Measurements from ENCODE around the gene SPEM3.
A peak's percentile ranks its signal among the peaks of the same experiment; 100 is the strongest.
"Not testable (repeated sequence)": the region's sequence is repeated elsewhere in the genome, so short reads cannot be mapped to it uniquely, and the experiment has no call there.

The SPEM3 gene

DNA sequence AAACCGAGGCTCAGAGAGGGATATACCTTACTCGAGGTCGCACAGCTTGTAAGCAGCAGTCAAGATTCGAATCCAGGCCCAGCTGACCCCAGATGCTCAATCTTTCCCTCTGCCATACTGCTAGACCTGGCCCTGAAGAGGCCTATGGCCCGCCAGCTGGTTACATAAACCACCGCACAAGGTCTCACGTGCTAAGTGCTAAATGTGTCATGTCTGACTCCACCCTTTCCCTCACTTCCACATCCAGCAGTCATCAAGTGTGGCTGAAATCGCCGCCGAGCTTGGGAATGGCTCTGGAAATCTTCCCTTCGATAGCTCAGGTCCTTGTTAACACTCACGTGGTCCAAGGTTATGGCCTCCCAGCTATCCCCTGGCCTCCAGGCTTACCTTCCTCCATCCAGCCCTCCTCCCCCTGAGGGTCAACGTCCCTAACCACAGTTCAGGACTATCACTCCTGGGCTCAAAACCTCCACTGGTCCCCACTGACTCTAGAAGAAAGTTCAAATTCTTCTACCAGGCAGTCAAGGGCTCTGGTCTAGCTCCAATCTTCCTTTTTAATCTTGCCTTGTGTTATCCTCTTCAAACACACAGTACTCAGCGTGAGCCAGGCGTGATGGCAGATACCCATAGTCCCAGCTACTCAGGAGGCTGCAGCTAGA lies 47.2 kb downstream of the SPEM3 start:
- DNase-seq: no peak

DNA sequence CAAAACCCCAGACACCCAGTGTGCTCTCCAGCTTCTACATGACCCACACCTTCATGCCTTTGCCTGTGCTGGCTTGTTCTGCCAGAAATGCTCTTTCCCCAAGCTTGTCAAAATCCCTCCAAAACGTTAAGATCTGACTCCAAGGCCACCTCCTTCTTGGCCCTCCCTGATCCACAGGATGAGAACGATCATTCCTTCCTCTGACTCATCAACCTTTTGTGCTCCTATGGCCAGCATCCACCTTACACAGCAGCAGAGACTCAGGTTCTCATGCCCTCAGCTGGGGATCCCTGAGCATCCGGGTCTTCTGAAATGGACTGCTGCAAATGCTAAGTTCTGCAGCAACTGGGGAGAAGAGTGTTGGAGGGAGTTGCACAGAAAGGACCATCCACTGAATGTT lies 47.8 kb downstream of the SPEM3 start:
- no peak for DNase-seq

DNA sequence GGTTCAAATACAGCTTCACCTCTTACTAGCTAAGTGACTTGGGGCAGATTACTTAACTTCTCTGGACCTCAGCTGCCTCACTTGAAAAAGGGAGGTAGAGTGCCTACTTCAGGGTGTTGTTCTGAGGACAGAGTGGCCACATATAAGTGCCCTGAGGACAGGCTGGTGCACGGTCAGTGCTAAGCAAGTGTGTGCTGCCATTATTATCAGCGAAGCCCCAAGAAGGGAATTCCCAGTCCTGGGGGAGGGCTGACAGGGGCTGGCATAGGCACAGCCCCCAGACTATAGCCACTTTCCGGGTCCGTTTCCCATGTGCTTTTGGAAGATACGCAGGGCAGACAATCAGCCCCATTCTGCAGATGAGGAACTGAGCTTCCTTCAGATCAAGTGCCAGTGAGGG lies 48.3 kb downstream of the SPEM3 start:
- no peak for DNase-seq

DNA sequence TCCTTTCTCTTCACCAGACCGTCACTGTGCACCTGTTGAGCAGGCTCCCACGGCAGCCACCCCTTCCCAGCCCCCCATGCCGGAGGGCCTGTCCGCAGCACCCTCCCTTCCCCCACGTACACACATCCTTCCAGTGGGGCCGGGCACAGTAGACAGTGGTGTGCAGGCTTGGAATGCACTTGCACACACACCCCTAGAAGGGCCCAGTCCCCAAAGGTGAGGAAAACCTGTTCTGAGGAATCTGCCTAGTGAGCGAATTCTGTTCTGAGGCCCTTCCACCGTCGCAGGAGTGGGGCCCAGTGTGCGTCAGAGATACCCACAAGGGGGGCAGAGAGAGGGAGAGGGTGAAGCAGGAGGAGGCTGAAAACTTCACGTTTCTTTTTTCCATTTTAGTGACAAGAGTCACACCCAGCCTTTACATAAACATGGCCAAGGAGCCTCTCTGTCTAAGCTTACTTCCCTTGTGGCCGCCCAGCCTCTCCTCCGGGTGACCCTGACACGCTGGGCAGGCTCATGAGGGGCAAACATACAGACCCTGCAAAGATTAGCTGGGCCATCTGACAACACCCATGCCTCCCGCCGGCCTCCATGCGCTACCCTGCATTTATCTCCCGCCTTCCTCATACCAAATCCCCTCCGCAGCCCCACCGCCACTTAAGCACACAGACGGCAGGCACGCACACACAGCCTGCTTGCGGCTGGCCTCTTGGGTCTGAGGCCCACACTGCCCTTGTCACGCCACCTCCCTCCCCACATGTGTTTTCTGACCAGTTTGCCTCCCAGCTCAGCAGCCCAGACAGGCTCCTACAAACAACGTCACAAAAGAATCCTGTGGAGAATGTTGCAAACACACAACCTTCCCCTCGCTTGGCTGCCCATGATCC lies 49.0 kb downstream of the SPEM3 start:
- no peak for DNase-seq

DNA sequence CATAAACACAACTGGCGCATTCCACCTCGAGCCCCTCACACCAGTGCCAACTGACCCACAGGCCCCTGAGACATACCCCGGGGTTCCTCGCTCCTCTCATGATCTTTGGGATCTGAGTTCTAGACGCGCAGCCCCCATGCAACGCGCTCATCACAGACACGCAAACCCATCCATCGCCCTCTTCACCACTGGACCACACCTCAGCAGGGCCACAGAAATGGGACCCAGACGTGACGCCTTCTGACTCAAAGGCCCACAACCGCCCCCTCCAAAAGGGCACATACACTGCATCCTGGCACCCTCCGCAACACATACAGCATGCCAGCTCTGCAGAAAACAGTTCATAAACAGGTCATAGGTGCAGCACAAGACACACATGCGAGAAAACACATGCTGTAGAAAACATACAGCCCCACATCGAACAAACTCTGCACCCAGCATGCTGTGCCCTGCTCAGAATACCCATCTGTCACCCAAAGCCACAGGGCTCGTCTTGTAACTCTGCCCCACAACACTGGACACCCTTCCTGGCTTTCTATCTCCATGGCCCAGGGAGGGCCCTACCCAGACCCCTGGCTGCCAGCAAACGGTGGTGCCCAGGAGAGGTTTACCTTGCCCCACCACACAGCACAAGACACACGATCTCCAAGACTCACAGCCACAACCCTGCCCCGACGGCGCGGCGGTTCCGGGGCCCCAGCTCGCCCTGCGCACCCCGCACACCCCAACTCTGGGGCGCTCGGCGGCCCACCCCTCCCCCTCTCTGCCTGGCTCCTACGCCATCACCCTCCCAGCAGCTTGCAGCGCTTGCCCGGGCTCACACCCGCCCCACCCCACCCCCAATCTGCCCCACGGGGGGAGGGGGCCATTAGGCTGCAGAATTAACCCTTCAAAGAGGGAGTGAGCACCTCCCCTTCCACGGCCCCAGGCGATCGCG lies 49.9 kb downstream of the SPEM3 start:
- peak; percentile 55 to 74 (median 67) for DNase-seq

DNA sequence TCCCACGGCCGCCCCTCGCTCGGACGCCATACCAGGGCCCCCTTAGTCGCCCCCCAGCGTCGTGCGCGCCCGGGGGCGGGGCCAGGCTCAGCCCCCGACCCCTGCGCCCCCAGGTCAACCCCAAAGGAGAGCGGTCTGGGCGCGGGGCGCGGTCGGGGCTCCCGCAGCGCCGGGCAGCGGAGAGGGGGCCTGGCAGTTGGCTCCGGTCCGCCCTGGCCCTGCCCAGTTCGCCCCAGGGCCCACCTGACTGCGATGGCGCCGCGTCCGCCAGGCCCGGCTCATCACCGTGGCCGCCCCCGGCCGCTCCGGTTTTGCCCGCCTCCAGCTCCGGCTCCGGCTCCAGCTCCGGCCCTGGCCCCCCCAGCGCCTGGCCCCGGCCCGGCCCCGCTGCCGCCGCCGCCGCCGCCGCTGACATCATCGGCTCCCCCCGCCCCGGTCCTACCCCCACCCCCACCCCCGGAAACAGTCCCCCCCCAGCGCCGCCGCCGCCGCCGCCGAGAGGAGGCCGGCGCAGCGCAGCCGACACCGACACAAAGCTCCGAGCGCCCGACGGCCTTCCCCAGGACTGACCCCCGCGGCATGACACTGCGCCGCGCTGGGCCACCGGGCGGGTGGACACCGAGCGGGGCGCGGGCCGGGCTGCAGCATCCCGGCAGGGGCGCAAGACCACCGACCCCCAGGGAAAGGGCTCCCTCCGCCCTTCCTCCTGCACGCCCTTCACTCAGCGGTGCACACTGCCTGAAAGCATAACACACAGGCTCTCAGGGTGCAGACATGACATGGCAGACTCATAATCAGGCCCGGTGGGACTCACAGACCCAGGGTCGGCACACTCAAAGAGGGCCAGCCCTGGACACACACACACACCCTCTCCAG lies 50.8 kb downstream of the SPEM3 start, which contains the start of gene ZBTB4:
TSS of gene ZBTB4 (minus strand) at position 419 of the 876 bp plus-strand sequence. CDS start 12,830 bp downstream, outside the sequence.
- DNase-seq: peak; percentile 56 to 76 (median 60)

DNA sequence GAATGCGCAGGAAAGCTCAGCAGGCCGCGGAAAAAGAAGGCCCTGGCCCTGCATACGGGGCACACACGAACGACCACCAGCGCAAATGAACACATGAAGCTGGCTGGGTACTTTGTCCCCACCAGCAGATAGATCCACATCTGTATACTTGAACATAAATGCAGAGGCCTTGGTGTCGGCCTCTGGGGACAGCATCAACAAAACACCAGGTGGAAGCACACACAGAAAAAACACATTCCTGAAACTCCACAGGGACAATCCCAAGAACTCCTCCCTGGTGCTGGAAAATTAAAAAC lies 51.4 kb downstream of the SPEM3 start:
- DNase-seq: no peak

DNA sequence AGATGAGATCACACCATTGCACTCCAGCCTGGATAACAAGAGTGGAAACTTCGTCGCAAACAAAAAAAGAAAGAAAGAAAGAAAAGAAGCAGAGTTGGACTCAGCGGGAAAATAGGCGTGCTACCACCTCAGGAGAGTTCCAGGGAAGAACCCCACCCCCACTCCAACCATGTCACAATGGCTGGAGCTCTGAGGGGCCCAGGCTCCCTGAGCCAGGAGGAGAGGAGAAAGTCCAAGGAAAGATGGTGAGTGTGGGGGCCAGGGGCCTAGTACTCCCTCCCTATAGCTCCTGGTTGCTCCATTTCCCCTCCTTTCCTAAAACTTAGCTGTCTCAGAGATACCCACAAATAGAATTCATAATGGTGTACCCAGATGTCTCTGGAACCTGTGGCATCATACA lies 52.6 kb downstream of the SPEM3 start, which contains the start of gene SLC35G6:
TSS of gene SLC35G6 (plus strand) at position 172 of the 400 bp plus-strand sequence. CDS start at position 243, 71 bp downstream.
- not testable (repeated sequence) for DNase-seq

DNA sequence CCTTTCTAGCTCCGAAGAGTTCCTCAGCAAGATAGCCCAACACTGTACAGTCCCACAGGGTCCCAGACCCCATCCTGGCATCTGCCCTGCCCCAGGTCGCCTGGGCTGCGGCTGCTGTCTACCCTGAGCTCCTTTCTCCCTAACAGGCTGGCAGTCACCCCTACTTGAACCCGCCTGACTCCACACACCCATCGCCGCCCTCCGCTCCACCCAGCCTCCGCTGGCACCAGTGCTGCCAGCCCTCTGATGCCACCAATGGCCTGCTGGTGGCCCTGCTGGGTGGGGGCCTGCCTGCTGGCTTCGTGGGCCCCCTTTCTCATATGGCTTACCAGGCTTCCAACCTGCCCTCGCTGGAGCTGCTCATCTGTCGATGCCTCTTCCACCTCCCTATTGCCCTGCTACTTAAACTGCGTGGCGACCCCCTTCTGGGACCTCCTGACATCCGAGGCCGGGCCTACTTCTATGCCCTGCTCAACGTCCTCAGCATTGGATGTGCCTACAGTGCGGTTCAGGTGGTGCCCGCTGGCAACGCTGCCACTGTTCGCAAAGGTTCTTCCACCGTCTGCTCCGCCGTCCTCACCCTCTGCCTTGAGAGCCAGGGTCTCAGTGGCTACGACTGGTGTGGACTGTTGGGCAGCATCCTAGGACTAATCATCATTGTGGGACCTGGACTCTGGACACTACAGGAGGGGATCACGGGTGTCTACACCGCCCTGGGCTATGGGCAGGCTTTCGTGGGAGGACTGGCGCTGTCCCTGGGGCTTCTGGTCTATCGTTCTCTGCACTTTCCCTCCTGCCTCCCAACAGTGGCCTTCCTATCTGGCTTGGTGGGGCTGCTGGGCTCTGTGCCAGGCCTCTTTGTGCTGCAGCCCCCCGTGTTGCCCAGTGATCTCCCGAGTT lies 53.4 kb downstream of the SPEM3 start:
- not testable (repeated sequence) for DNase-seq
